ENCODE data around the gene KIAA0825.

The KIAA0825 gene

DNA sequence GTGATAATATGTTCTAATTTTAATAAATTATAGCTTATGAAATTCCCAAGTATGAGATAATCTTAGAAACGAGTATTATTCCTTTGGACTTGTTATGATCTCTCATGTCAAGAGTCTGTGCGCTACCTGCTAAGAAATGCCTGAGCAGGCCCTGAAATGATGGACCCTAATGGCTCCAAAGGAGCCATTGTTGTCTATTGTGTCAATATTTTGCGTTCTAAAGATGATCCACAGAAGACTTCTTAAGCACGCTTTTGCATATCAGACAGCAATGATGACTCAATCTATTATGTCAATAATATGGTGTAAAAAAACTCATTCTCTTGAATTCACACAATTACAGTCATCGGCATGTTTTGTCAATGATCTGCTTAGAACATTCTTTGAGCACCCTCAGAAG is 306.1 kb downstream of the KIAA0825 start:
- no peak for DNase-seq (ENCODE audit: low read depth, low spot score)

- no peak for DNase-seq (ENCODE audit: low read depth, low spot score)
These were observed 307.6 kb downstream of the KIAA0825 start for GRCh38 chr5:94310833-94311232.

GRCh38 chr5:94309141-94309540 is 309.3 kb downstream of the KIAA0825 start:
- no peak for DNase-seq (ENCODE audit: low read depth, low spot score)

DNA sequence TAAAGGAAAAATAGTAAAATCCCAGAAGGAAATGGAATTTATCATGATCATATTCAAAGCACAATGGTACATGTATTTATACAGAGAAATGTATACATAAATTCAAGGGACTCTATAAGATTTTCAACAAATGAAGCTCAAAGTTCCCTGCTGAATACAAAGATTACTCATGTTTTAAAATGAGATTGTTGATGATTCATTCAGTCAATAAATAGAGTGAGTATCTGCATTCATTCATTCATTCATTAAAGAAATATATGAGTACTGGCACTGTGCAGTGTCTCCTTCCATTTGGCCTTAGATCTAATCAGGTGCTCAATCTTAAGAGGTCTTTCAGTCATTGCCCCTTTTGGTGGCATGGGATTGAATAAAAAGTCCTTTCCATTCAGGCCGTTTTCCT is 310.0 kb downstream of the KIAA0825 start:
- DNase-seq (ENCODE audit: low read depth, low spot score): no peak

DNA sequence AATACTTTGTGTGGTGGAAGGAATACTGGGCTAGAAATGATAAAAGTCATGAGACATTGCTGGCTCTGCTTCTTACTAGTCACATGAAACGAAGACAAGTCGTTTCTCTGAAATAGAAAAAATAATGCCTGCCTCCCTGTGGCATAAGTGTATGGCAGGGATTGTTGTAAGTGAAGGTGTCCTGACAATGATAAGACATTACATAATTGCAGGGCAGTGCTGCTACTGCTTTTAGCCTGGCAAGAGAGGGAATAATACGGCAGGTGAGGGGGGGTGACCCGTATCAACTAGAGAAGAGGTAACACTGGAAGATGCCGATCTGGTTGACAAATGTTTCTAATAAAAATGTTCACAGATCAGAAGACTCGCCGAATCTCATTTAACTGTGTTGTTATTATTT is 314.3 kb downstream of the KIAA0825 start:
- no peak for DNase-seq (ENCODE audit: low read depth, low spot score)

DNA sequence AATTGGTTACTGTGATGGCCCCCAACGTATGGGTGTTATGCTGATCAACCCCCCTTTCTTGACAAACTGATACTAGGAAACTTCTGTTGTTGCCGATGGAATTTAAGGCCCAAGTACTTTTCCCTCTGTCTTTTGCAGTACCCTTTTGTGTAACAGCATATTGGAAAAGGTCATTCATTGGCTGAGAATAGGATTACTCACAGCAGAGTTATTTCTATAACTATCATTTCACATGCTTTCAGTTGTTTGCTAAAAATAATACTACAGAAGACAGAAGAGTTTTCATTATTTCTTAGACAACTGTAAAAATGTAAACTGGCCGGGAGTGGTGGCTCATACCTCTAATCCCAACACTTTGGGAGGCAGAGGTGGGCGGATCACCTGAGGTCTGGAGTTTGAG is 329.5 kb downstream of the KIAA0825 start:
- DNase-seq (ENCODE audit: low read depth, low spot score): no peak

GRCh38 chr5:94285984-94286383 is 332.4 kb downstream of the KIAA0825 start:
- no peak for DNase-seq (ENCODE audit: low read depth, low spot score)

DNA sequence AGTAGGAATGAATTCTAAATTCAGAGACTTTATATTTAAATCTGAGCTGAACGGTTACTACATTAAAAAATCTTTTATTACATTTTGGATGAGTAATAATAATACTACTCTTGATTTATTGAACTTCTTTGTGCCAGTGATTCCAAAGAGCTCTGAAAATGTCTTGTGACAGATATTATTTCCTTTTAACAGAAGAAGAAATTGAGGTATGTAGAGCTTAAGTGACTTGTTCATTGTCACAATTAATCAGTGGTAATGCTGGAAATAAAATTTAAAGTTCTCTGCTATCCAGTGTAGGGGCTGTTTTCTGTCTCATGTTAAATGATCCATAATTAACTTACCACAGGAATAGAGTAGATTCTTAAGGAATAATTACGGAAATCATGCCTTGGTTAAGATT is 335.3 kb downstream of the KIAA0825 start:
- DNase-seq (ENCODE audit: low read depth, low spot score): no peak

- no peak for DNase-seq (ENCODE audit: low read depth, low spot score)
These were observed 337.1 kb downstream of the KIAA0825 start for GRCh38 chr5:94281236-94281801.

DNA sequence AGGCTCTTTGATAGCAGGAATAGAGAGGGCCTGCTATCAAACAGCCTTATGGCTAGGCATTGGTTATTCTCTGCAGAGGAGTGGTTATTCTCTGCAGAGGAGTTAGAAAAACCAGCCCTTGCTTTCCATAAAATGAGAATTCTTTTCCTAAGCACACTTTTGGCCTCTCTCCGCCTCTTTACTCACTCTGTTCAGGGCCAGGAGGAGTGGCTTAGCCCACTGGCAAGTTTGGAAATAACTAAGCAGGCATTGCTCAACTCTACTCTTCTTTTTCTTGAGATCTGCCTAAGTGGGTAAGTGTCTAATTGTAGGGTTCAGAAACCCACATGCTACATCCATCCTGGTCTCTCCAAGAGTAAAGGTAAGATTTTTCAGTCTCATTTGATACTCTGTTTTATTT is 341.7 kb downstream of the KIAA0825 start:
- DNase-seq (ENCODE audit: low read depth, low spot score): no peak

GRCh38 chr5:94276048-94276447 is 342.4 kb downstream of the KIAA0825 start:
- no peak for DNase-seq (ENCODE audit: low read depth, low spot score)

- no peak for DNase-seq (ENCODE audit: low read depth, low spot score)
These were observed 343.7 kb downstream of the KIAA0825 start for GRCh38 chr5:94274707-94275106.

- DNase-seq (ENCODE audit: low read depth, low spot score): no peak
These were observed 350.2 kb downstream of the KIAA0825 start for GRCh38 chr5:94268226-94268625.

GRCh38 chr5:94267350-94267899 is 351.0 kb downstream of the KIAA0825 start:
- DNase-seq (ENCODE audit: low read depth, low spot score): no peak

DNA sequence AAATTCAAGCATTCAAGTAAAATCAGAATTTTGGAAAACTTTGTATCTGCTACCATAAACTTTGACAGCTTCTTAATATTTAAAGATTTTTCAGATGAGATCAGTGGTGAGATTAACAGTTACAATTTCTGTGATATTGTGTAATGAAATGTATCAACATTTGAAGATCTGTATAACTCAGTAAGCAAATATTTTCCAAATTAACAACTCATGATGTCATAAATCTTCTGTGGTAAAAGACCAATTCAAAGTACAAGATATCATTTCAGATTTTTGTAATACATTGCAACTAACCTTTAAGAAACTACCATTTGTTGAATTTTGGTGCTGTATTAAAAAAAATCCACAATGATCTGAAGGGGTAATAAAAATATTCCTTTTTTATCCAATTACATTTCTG is 352.2 kb downstream of the KIAA0825 start:
- DNase-seq (ENCODE audit: low read depth, low spot score): no peak

- no peak for DNase-seq (ENCODE audit: low read depth, low spot score)
These were observed 355.3 kb downstream of the KIAA0825 start for GRCh38 chr5:94263068-94263467.

GRCh38 chr5:94260096-94260495 is 358.3 kb downstream of the KIAA0825 start:
- no peak for DNase-seq (ENCODE audit: low read depth, low spot score)

DNA sequence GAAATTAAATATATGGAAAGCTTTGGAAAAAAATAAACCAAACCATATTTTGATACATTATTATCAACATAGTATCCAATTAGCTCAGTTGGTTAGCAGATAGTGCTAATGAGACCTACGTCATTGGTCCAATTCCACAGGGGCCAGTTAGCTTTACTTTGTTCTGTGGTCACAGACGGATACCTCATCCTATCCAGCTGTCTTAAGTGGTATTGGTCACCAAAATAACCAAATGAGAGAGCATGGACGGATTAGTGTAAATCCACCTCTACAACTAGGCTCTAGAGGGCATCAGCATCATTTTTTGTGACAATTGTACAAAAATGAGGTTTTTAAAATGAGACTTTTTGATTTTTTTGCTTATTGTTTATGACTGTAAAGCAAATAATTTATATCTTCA is 364.2 kb downstream of the KIAA0825 start:
- DNase-seq (ENCODE audit: low read depth, low spot score): no peak

- DNase-seq (ENCODE audit: low read depth, low spot score): no peak
These were observed 367.4 kb downstream of the KIAA0825 start for GRCh38 chr5:94250985-94251384.

- DNase-seq (ENCODE audit: low read depth, low spot score): no peak
These were observed 369.0 kb downstream of the KIAA0825 start for GRCh38 chr5:94249430-94249829.

- DNase-seq (ENCODE audit: low read depth, low spot score): no peak
These were observed 370.1 kb downstream of the KIAA0825 start for GRCh38 chr5:94248175-94248875.

DNA sequence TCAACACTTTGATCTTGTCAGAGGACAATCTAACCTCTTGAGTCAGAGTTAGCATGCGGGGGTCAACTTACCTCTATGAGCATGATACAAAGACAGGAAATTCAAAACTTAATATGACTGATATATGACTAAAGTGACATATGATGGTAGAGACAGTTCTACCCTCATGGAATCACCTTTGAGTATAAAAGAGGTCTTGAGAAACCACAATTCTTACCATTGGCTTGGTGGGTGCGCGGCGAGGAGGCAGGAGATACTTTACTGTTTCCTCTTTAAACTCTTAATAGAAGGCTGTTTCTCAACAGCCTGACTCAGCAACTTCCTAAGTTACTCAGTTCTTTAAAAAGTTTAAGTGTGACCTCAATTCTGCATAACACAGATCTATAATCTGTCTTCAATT is 372.8 kb downstream of the KIAA0825 start:
- DNase-seq (ENCODE audit: low read depth, low spot score): no peak

DNA sequence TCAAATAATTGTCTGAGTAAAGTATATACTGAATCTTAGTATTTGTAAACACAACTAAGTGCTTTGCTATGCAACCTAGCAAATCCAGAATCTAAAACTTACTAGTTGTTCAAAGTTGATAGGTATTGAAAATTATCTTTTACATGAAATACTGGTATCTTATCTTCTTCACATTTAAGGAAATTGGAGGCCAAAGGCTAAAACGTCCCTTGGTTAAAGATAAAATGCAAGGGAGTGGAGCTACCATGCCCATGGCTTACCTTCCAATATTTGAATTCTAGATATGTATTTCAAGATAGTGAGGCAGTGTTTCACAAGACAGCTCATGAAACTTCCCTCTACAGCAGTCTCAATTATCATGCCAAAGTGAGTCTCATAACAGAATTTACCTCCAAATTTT is 373.5 kb downstream of the KIAA0825 start:
- no peak for DNase-seq (ENCODE audit: low read depth, low spot score)

Measured in activated naive CD8-positive, alpha-beta T cell treated with anti-CD3 and anti-CD28 coated beads, Interleukin-2, amount 50 U/mL, for 16 hours (primary cell).